OCI-LY7 (cell line): ENCODE data around the gene KRTAP5-4. TPM values are rescaled to one million over a fixed set of nuclear protein-coding genes. Genes with fewer than 3 reads are reported as not detected.

ENCODE experiments used
- BruUV-seq: library from RNA; stranded (reverse); fragments of 400-500 nt; replicated peaks from 2 replicates; lab custom pipeline; 2021; lab: Mats Ljungman, UMichigan
- CTCF ChIA-PET: fragments of 300-600 bp; sonication (Branson Sonifier 250); formaldehyde crosslinking; loops from one replicate; lab custom pipeline; 2022; ENCODE audit warnings: antibody characterized with exemption; ENCODE audit not compliant: unreplicated experiment; lab: Charles Lee
- POLR2A ChIA-PET: fragments of 300-600 bp; sonication (Branson Sonifier 250); formaldehyde crosslinking; loops from one replicate; lab custom pipeline; 2022; ENCODE audit warnings: antibody characterized with exemption; lab: Charles Lee
- DNase-seq: peaks from one replicate; pipeline ENCODE4 v3.0.0-alpha.2; 2015; ENCODE audit warnings: low spot score
- H2AFZ ChIP-seq: fragments of 200-600 bp; sonication (generic), shearing (Covaris generic); 2 replicates; pipeline ENCODE4 v1.6.1; 2014; ENCODE audit warnings: mild to moderate bottlenecking, antibody characterized with exemption, low read length, moderate library complexity
- H3K27ac ChIP-seq: fragments of 200-600 bp; sonication (generic); 2 replicates; pipeline ENCODE4 v1.5.1; 2014; ENCODE audit warnings: mixed run types, low read depth, mild to moderate bottlenecking, moderate library complexity, low read length, inconsistent platforms; ENCODE audit not compliant: poor library complexity, severe bottlenecking
- H3K36me3 ChIP-seq: fragments of 200-600 bp; sonication (generic); 2 replicates; pipeline ENCODE4 v1.6.1; 2014; ENCODE audit warnings: mild to moderate bottlenecking, antibody characterized with exemption, low read length, moderate library complexity, mixed read lengths; ENCODE audit not compliant: insufficient read depth
- H3K4me1 ChIP-seq: fragments of 200-600 bp; sonication (generic); 2 replicates; pipeline ENCODE4 v1.5.1; 2014; ENCODE audit warnings: mild to moderate bottlenecking, low read length; ENCODE audit not compliant: insufficient read depth, poor library complexity, severe bottlenecking
- H3K4me2 ChIP-seq: fragments of 200-600 bp; sonication (generic); 2 replicates; pipeline ENCODE4 v1.6.1; 2014; ENCODE audit warnings: mild to moderate bottlenecking, low read length
- H3K4me3 ChIP-seq: fragments of 200-600 bp; sonication (generic); 2 replicates; pipeline ENCODE4 v1.5.1; 2014; ENCODE audit warnings: mild to moderate bottlenecking, low read depth, low read length; ENCODE audit not compliant: poor library complexity, severe bottlenecking
- H3K79me2 ChIP-seq: fragments of 200-600 bp; sonication (generic); 2 replicates; pipeline ENCODE4 v1.6.1; 2016; ENCODE audit warnings: low read depth, mild to moderate bottlenecking, low read length, moderate library complexity, mixed read lengths; ENCODE audit not compliant: insufficient read depth
- H3K9me2 ChIP-seq: fragments of 200-600 bp; sonication (generic); 2 replicates; pipeline ENCODE4 v1.6.1; 2016; ENCODE audit warnings: mild to moderate bottlenecking, low read length, mixed read lengths; ENCODE audit not compliant: insufficient read depth
- H3K9me3 ChIP-seq: fragments of 200-600 bp; sonication (generic); 2 replicates; pipeline ENCODE4 v1.6.1; 2014; ENCODE audit warnings: mild to moderate bottlenecking, mixed run types, low read length, mixed read lengths
- H4K20me1 ChIP-seq: fragments of 200-600 bp; sonication (generic); 2 replicates; pipeline ENCODE4 v1.6.1; 2014; ENCODE audit warnings: mild to moderate bottlenecking, antibody characterized with exemption, low read length, moderate library complexity, mixed read lengths; ENCODE audit not compliant: insufficient read depth
- EZH2phosphoT487 ChIP-seq: fragments of 200-600 bp; sonication (generic); IDR thresholded peaks from 2 replicates; pipeline ENCODE4 v1.6.1; 2018; ENCODE audit warnings: low read depth, borderline replicate concordance, mild to moderate bottlenecking, mixed run types, antibody characterized with exemption, low read length, moderate library complexity, mixed read lengths
- intact Hi-C: fragments of 100-400 bp; cut with micrococcal nuclease; formaldehyde crosslinking; loops from one replicate; pipeline ENCODE4 v1.10.0; 2022; ENCODE audit not compliant: unreplicated experiment
- total RNA-seq, 2 experiments: library from RNA; depleted of rRNA in 1 of 2; stranded (reverse); fragments of >200 nt in 1 of 2; shearing (Covaris generic) in 1 of 2; gene quantifications; 2 replicates each; pipeline ENCODE4 v1.2.3, GENCODE V29; 2014 to 2022
- TF ChIP-seq, protein P1 (sequence below): fragments of 200-600 bp; sonication (generic); conservative IDR thresholded peaks from 2 replicates; pipeline ENCODE4 v1.5.1; 2014; ENCODE audit warnings: mild to moderate bottlenecking, antibody characterized with exemption, low read length, moderate library complexity, mixed read lengths

KRTAP5-4 gene
- total RNA-seq, 2 experiments from 2014 or later, result not detected

DNA sequence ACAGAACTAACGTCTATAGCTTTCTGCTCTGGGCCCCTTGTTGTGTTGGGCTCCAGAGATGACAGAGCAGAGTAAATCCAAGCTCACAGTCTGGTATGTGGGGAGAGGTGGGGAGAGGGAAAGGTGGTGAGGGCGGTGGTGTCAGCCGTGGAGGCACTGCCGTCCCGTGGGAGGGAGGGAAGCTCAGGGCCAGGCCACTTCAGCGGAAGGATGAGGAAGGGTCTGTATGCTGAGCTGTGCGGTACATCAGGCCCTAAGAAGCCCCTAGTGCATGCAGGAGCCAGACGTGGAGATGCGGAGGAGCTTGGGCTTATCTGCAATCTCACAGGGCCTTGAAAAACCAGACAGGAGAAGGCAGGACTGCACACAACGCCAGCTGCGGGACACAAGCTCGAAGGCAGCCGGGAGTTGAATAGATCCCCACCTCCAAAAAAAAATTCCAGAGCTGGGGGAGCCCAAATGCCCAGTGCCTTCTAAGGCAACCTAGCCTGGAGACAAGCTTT, 9.2 kb upstream of the KRTAP5-4 start:
- BruUV-seq, result no TSS peak
- Histone ChIP-seq H3K27ac (no peak overlapping the region), H3K4me2 (no peak overlapping the region), H2AFZ (no peak overlapping the region), H4K20me1 (no peaks in the 10 kb centered on the region), H3K79me2 (no peaks in the 10 kb centered on the region), H3K36me3 (no peaks in the 10 kb centered on the region), H3K4me3 (no peak overlapping the region), H3K4me1 (no peaks in the 10 kb centered on the region), H3K9me3 (no peaks in the 10 kb centered on the region), H3K9me2 (no peaks in the 10 kb centered on the region)
- DNase-seq, result no peak
- POLR2A ChIA-PET, result no interaction called here
- intact Hi-C loops, result no loop called here
- TF ChIP-seq, protein P1, sequence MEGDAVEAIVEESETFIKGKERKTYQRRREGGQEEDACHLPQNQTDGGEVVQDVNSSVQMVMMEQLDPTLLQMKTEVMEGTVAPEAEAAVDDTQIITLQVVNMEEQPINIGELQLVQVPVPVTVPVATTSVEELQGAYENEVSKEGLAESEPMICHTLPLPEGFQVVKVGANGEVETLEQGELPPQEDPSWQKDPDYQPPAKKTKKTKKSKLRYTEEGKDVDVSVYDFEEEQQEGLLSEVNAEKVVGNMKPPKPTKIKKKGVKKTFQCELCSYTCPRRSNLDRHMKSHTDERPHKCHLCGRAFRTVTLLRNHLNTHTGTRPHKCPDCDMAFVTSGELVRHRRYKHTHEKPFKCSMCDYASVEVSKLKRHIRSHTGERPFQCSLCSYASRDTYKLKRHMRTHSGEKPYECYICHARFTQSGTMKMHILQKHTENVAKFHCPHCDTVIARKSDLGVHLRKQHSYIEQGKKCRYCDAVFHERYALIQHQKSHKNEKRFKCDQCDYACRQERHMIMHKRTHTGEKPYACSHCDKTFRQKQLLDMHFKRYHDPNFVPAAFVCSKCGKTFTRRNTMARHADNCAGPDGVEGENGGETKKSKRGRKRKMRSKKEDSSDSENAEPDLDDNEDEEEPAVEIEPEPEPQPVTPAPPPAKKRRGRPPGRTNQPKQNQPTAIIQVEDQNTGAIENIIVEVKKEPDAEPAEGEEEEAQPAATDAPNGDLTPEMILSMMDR, result no peak
- TF ChIP-seq EZH2phosphoT487, result no peak
- CTCF ChIA-PET, result no interaction called here

DNA sequence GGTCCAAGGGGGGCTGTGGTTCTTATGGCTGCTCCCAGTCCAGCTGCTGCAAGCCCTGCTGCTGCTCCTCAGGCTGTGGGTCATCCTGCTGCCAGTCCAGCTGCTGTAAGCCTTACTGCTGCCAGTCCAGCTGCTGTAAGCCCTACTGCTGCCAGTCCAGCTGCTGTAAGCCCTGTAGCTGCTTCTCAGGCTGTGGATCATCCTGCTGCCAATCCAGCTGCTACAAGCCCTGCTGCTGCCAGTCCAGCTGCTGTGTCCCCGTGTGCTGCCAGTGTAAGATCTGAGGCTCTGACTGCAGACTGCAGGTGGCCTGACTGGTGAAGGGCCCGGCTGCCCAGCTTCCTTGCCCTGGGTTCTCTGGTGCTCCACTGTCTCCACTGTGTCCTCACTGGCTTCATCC, 8.3 kb upstream of the KRTAP5-4 start:
- POLR2A ChIA-PET, result no interaction called here
- intact Hi-C loops, result no loop called here
- Histone ChIP-seq H3K79me2 (no peaks in the 10 kb centered on the region), H3K4me1 (no peaks in the 10 kb centered on the region), H3K4me3 (no peak overlapping the region), H2AFZ (no peak overlapping the region), H3K4me2 (no peak overlapping the region), H3K9me3 (no peaks in the 10 kb centered on the region), H3K27ac (no peak overlapping the region), H4K20me1 (no peaks in the 10 kb centered on the region), H3K9me2 (no peaks in the 10 kb centered on the region), H3K36me3 (no peaks in the 10 kb centered on the region)
- BruUV-seq, result no TSS peak
- no peak for DNase-seq
- CTCF ChIA-PET, result no interaction called here
- TF ChIP-seq, protein P1, result no peak
- no peak for TF ChIP-seq EZH2phosphoT487

DNA sequence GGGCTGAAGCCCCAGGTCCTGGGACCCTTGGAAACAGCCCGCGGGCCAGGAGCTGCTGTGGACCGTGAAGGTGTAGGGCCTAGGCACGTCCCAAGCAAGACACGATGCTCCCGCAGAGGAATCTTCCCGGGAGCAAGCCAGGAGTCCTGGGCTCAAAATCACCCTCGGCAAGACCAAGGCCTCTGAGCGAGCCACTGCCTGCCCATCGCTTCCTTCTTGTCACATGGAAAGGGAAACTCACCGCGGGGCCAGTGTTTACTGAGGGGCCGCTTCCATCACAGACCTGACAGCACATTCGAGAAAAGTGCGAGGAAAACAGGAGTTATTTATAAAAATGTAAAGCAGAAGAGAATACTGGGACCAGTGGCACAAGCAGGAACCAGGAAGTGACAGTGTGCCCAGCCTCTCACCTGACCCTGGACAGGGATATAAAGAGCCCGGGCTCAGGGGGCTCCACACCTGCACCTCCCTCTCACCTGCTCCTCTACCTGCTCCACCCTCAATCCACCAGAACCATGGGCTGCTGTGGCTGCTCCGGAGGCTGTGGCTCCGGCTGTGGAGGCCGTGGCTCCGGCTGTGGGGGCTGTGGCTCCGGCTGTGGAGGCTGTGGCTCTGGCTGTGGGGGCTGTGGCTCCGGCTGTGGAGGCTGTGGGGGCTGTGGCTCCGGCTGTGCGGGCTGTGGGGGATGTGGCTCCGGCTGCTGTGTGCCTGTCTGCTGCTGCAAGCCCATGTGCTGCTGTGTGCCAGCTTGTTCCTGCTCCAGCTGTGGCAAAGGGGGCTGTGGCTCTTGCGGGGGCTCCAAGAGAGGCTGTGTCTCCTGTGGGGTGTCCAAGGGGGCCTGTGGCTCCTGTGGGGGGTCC, 7.6 kb upstream of the KRTAP5-4 start, which contains the start of gene KRTAP5-5:
KRTAP5-5 (plus strand) TSS at position 450 of the 860 bp plus-strand sequence; CDS start at position 516, 66 bp downstream.
- Histone ChIP-seq H3K27ac (no peak within 1 kb of the TSS), H3K4me3 (no peak within 1 kb of the TSS), H4K20me1 (no peaks in the 10 kb centered on the region), H3K79me2 (no peaks in the 10 kb centered on the region), H3K9me3 (no peaks in the 10 kb centered on the region), H3K9me2 (no peaks in the 10 kb centered on the region), H3K4me1 (no peaks in the 10 kb centered on the region), H3K36me3 (no peaks in the 10 kb centered on the region), H3K4me2 (no peak within 1 kb of the TSS), H2AFZ (no peak within 1 kb of the TSS)
- DNase-seq, result no peak
- intact Hi-C loops, result loop anchor here (2.0 kb wide), 1 partner anchor 35 kb away; no protein-coding TSS in a partner anchor
- no TSS peak for BruUV-seq
- TF ChIP-seq, protein P1, result no peak
- no peak for TF ChIP-seq EZH2phosphoT487
- POLR2A ChIA-PET, result no interaction called here
- CTCF ChIA-PET, result no interaction called here
